ENCODE results near the gene OR2C1. TPM values are rescaled to one million over a fixed set of nuclear protein-coding genes. Genes with fewer than 3 reads are reported as not detected.

Gene OR2C1
- polyA plus RNA-seq, 1 donor from 2014 or later = not detected

DNA sequence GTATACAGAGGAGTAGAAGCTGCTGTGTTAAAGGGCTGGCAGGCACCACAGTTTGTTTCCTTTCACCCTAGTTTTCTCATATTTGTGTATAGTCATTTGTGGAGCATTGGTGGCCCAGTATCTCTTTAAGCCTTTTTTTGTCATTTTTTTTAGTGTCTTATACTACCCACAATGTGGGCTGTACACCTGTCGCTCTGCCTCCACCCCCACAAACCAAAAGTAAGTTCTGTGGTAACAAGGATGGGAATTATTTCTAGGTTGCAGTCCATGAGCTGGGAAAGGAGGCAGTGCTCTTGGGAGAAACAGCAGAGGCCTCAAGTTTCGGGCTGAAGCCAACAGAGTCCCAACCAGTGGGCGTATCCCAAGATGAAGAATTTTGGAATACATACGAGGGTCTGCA is 44.2 kb upstream of the OR2C1 start:
- Histone ChIP-seq H3K27ac (ENCODE audit: low read length) (no peak overlapping the region), H3K36me3 (ENCODE audit: insufficient read depth, low read length) (peaks cover 33% of the 10 kb centered on the region), H3K4me3 (ENCODE audit: low read length) (no peak overlapping the region), H3K9me2 (ENCODE audit: insufficient read depth, low read length) (no peaks in the 10 kb centered on the region), H3K79me2 (replicated peaks; ENCODE audit: insufficient read depth, low read length) (peaks cover 17% of the 10 kb centered on the region), H2AFZ (ENCODE audit: low read depth, low read length) (no peak overlapping the region), H3F3A (ENCODE audit: insufficient read depth, low read length, poor library complexity, severe bottlenecking) (no peaks in the 10 kb centered on the region), H3K9me3 (ENCODE audit: low read length) (peaks cover 19% of the 10 kb centered on the region), H3K27me3 (ENCODE audit: insufficient read depth, low read depth, low read length) (no peaks in the 10 kb centered on the region), H3K4me2 (ENCODE audit: low read length) (no peak overlapping the region), H4K20me1 (ENCODE audit: insufficient read depth) (no peaks in the 10 kb centered on the region), H3K9ac (ENCODE audit: low read length) (no peak overlapping the region)
- TF ChIP-seq RAD21 (conservative IDR thresholded peaks at IDR 0.05) = no peak
- TF ChIP-seq TAF1 (IDR thresholded peaks at IDR 0.05; ENCODE audit: low read depth) = no peak
- TF ChIP-seq MXI1 (conservative IDR thresholded peaks at IDR 0.05; ENCODE audit: poor library complexity, severe bottlenecking) = no peak
- no peak for TF ChIP-seq REST (IDR thresholded peaks at IDR 0.05; ENCODE audit: borderline replicate concordance)
- no peak for TF ChIP-seq POLR2AphosphoS5 (IDR thresholded peaks at IDR 0.05)
- no peak for TF ChIP-seq CTCF (IDR thresholded peaks at IDR 0.05; ENCODE audit: poor library complexity, severe bottlenecking)
- no peak for TF ChIP-seq EP300 (conservative IDR thresholded peaks at IDR 0.05; ENCODE audit: poor library complexity, severe bottlenecking)
- no peak for TF ChIP-seq EZH2 (IDR thresholded peaks at IDR 0.05; ENCODE audit: borderline replicate concordance, insufficient read depth, low read length, poor library complexity, severe bottlenecking)
- no peak for TF ChIP-seq SMC3 (conservative IDR thresholded peaks at IDR 0.05; ENCODE audit: poor library complexity)

DNA sequence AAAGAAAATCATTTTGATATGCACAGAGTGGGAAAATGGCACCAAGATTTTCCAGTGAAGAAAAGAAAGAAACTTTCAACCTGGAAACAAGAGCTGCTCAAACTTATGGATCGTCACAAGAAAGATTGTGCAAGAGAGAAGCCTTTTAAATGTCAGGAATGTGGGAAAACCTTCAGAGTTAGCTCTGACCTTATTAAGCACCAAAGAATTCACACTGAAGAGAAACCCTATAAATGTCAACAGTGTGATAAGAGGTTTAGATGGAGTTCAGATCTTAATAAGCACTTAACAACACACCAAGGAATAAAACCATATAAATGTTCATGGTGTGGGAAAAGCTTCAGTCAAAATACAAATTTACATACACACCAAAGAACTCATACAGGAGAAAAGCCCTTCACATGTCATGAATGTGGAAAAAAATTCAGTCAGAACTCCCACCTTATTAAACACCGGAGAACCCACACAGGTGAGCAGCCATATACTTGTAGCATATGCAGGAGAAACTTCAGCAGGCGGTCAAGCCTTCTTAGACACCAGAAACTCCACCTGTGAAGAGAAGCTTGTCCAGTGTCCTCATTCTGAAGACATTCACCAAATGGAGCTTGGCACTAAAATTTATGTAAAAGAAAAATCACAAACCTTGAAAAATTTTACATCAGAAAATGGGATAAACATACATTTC is 38.2 kb upstream of the OR2C1 start:
- Histone ChIP-seq H3K9ac (ENCODE audit: low read length) (no peak overlapping the region), H3F3A (ENCODE audit: insufficient read depth, low read length, poor library complexity, severe bottlenecking) (no peaks in the 10 kb centered on the region), H3K27me3 (ENCODE audit: insufficient read depth, low read depth, low read length) (no peaks in the 10 kb centered on the region), H2AFZ (ENCODE audit: low read depth, low read length) (no peak overlapping the region), H3K9me3 (ENCODE audit: low read length) (peaks cover 27% of the 10 kb centered on the region), H3K79me2 (replicated peaks; ENCODE audit: insufficient read depth, low read length) (no peaks in the 10 kb centered on the region), H3K27ac (ENCODE audit: low read length) (no peak overlapping the region), H3K4me3 (ENCODE audit: low read length) (no peak overlapping the region), H3K9me2 (ENCODE audit: insufficient read depth, low read length) (no peaks in the 10 kb centered on the region), H4K20me1 (ENCODE audit: insufficient read depth) (no peaks in the 10 kb centered on the region), H3K36me3 (ENCODE audit: insufficient read depth, low read length) (peaks cover 45% of the 10 kb centered on the region), H3K4me2 (ENCODE audit: low read length) (no peak overlapping the region)
- TF ChIP-seq REST (IDR thresholded peaks at IDR 0.05; ENCODE audit: borderline replicate concordance) = no peak
- TF ChIP-seq SMC3 (conservative IDR thresholded peaks at IDR 0.05; ENCODE audit: poor library complexity) = no peak
- no peak for TF ChIP-seq POLR2AphosphoS5 (IDR thresholded peaks at IDR 0.05)
- TF ChIP-seq EP300 (conservative IDR thresholded peaks at IDR 0.05; ENCODE audit: poor library complexity, severe bottlenecking) = no peak
- TF ChIP-seq EZH2 (IDR thresholded peaks at IDR 0.05; ENCODE audit: borderline replicate concordance, insufficient read depth, low read length, poor library complexity, severe bottlenecking) = no peak
